Measurements from ENCODE around the gene BLM.

DNA sequence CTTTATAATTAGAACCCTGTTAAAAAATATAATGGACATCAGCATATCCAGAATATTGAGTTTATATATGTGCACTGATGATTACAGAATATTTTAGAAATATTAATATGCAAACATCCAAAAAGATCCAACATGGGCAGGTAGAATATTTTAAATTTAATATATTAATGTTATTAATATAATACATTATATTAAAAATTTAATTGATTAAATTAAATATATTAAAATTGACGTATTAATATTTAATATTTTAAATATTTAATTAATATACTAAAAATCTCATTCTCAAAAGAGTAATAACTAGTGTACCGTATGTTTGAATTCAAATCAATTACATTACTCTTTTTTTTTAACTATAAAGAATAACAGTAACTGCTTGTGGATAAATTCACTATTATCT lies 77.4 kb downstream of the BLM start:
- TF ChIP-seq, protein P1, sequence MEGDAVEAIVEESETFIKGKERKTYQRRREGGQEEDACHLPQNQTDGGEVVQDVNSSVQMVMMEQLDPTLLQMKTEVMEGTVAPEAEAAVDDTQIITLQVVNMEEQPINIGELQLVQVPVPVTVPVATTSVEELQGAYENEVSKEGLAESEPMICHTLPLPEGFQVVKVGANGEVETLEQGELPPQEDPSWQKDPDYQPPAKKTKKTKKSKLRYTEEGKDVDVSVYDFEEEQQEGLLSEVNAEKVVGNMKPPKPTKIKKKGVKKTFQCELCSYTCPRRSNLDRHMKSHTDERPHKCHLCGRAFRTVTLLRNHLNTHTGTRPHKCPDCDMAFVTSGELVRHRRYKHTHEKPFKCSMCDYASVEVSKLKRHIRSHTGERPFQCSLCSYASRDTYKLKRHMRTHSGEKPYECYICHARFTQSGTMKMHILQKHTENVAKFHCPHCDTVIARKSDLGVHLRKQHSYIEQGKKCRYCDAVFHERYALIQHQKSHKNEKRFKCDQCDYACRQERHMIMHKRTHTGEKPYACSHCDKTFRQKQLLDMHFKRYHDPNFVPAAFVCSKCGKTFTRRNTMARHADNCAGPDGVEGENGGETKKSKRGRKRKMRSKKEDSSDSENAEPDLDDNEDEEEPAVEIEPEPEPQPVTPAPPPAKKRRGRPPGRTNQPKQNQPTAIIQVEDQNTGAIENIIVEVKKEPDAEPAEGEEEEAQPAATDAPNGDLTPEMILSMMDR (IDR thresholded peaks at IDR 0.05; ENCODE audit: low read depth, low read length) = no peak
- TF ChIP-seq POLR2A (IDR thresholded peaks at IDR 0.05; ENCODE audit: extremely low read depth, insufficient read length) (no peak), MAX (IDR thresholded peaks at IDR 0.05; ENCODE audit: low read depth, low read length) (no peak), MYC (IDR thresholded peaks at IDR 0.05; ENCODE audit: low read depth, low read length) (no peak)

All from NB4 (cell line).